Activated naive CD4-positive, alpha-beta T cell treated with anti-CD3 and anti-CD28 coated beads, Interleukin-2, amount 50 U/mL, for 24 hours (primary cell): ENCODE measurements around the gene BHLHE41.

Experiments
- H3K27ac Mint-ChIP-seq: one replicate; pipeline ENCODE4 v1.8.0; 2021; ENCODE audit warnings: mild to moderate bottlenecking, mixed read lengths
- H3K27me3 Mint-ChIP-seq: one replicate; pipeline ENCODE4 v1.8.0; 2021; ENCODE audit warnings: mixed read lengths
- H3K36me3 Mint-ChIP-seq: one replicate; pipeline ENCODE4 v1.8.0; 2021; ENCODE audit warnings: mixed read lengths
- H3K4me1 Mint-ChIP-seq: one replicate; pipeline ENCODE4 v1.8.0; 2021; ENCODE audit warnings: mixed read lengths
- H3K4me3 Mint-ChIP-seq: one replicate; pipeline ENCODE4 v1.8.0; 2021; ENCODE audit warnings: mild to moderate bottlenecking, mixed read lengths
- H3K9me3 Mint-ChIP-seq: one replicate; pipeline ENCODE4 v1.8.0; 2021; ENCODE audit warnings: mixed read lengths

Gene BHLHE41

DNA sequence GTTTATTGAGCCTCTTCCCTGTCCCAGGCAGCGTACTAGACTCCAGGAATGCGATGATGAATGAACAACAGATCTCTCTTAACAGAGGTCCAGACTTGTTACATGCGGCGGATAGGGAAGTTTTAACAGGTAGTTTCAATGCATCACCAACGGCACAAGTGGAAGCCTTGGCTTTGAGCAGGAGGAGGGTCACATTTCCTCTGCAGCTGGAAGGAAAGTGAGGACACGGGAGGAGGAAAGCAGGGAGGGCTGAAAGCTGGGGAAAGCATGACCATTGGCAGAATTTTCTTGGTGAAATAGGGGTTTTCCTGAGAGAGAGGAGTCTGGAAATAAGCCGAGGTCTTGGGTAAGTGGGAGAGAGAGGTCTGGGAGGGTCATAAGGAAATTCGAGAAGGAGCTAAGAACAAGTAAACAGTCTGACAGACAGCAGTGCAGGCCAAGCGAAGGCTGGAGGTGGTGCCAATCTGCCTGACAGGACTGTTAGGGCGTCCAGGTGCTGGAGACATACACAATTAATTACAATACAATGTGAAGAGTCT lies 15.4 kb downstream of the BHLHE41 start:
- Mint-ChIP-seq H3K4me3 (no peak overlapping the region), H3K4me1 (peaks cover 6% of the 10 kb centered on the region), H3K27ac (no peak overlapping the region), H3K9me3 (no peaks in the 10 kb centered on the region), H3K27me3 (peaks cover 8% of the 10 kb centered on the region), H3K36me3 (no peaks in the 10 kb centered on the region)

DNA sequence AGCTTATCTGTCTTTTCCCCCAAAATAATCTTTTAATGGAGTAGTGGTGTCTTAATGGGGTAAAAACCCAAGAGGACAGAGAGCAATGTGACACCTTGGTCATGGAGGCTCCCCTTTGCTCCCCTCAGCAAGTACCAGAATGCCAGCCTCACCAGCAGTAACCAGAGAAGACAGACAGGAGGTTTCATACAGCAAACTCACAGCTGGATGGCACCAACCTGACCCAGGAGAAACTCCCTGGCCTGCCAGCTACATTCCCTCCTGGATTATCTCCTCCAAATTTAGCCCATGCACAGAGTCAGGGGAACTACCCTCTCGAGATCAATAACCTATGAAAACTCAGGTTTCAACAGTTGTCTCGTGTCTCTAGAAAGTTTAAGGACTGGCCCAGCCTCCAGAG lies 15.9 kb downstream of the BHLHE41 start:
- no peaks in the 10 kb centered on the region for H3K9me3 Mint-ChIP-seq
- H3K4me1 Mint-ChIP-seq = peaks cover 6% of the 10 kb centered on the region
- peaks cover 8% of the 10 kb centered on the region for H3K27me3 Mint-ChIP-seq
- no peaks in the 10 kb centered on the region for H3K36me3 Mint-ChIP-seq
- no peak overlapping the region for H3K4me3 Mint-ChIP-seq
- no peak overlapping the region for H3K27ac Mint-ChIP-seq

DNA sequence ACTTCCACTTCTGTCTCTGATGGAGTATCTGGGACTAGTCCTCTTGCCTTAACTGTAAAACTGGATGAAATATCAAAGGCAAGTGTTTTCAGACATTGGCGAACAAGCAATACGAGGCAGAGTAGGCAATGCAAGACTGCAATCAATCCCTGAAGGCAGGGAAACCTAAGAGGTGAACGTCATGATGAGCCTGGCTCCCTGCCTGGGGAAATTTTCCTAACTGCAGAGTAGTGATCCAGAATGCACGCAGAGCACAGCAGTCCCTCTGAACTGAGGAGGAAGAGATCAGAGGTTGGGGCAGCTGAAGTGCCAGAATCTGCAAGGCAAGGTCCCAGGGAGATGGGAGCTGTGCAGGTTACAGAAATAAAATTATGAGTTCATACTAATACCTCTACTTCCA lies 18.5 kb downstream of the BHLHE41 start:
- Mint-ChIP-seq H3K27me3 (peaks cover 4% of the 10 kb centered on the region), H3K36me3 (no peaks in the 10 kb centered on the region), H3K9me3 (no peaks in the 10 kb centered on the region), H3K4me3 (no peak overlapping the region), H3K27ac (no peak overlapping the region), H3K4me1 (no peaks in the 10 kb centered on the region)

DNA sequence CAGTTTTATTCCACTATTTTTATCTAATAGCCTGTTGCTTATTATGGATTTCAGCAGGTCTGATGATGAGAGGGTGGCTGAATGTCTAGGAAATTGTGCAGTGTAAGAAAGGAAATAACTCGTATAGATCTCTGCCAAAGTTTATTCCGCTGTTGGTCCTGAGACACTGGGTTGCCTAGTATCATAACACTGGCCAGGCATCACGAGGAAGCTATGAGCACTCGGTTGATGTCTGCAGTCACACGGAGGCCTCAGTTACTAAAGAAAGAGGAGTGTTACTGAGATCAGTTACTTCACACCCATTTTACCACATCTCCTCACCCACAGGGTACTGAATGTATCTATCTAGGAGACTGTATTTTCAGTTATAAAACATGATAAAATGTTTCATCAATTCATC lies 21.9 kb downstream of the BHLHE41 start:
- H3K36me3 Mint-ChIP-seq = no peaks in the 10 kb centered on the region
- H3K4me1 Mint-ChIP-seq = no peaks in the 10 kb centered on the region
- H3K4me3 Mint-ChIP-seq = no peak overlapping the region
- H3K27ac Mint-ChIP-seq = no peak overlapping the region
- H3K27me3 Mint-ChIP-seq = peaks cover 10% of the 10 kb centered on the region
- no peaks in the 10 kb centered on the region for H3K9me3 Mint-ChIP-seq

DNA sequence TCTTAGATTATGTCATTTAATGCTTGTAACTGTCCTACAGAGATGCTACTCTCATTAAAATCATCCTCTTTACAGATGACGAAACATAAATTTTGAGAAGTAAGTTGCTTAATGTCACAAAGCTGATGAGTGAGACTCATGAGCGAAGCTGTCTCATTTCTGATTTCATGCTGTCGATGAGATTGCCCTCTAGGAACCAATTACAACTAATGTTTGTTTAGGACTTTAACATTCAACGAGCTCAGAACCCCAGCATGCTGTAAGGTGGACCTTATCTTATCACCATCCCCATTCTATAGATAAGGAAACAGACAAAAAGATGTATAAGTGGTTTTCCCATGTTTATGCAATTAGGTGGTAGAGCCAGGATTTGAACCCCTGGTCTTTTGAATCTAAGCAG lies 23.1 kb downstream of the BHLHE41 start:
- no peaks in the 10 kb centered on the region for H3K9me3 Mint-ChIP-seq
- no peaks in the 10 kb centered on the region for H3K36me3 Mint-ChIP-seq
- H3K27me3 Mint-ChIP-seq = peaks cover 10% of the 10 kb centered on the region
- H3K4me1 Mint-ChIP-seq = no peaks in the 10 kb centered on the region
- no peak overlapping the region for H3K27ac Mint-ChIP-seq
- no peak overlapping the region for H3K4me3 Mint-ChIP-seq

DNA sequence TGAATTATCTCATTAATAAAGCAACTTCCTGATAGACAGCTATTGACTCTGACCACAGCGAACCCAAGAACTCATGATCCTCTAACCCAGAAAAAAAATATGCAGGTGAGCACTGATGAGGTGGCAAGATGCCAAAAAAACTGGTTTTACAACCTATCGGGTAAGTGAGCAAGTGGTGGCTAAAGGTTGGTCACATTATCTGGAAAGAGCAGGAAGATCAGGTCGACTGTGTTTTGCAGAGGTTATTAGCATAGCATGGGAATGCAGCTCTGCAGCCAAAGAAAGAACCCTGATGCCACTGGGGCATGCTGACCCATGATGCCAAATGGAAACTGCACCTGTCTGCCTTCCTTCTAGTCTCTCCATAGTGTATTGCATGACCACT lies 23.5 kb downstream of the BHLHE41 start:
- Mint-ChIP-seq H3K4me3 (no peak overlapping the region), H3K36me3 (no peaks in the 10 kb centered on the region), H3K4me1 (no peaks in the 10 kb centered on the region), H3K9me3 (no peaks in the 10 kb centered on the region), H3K27me3 (peaks cover 10% of the 10 kb centered on the region), H3K27ac (no peak overlapping the region)

DNA sequence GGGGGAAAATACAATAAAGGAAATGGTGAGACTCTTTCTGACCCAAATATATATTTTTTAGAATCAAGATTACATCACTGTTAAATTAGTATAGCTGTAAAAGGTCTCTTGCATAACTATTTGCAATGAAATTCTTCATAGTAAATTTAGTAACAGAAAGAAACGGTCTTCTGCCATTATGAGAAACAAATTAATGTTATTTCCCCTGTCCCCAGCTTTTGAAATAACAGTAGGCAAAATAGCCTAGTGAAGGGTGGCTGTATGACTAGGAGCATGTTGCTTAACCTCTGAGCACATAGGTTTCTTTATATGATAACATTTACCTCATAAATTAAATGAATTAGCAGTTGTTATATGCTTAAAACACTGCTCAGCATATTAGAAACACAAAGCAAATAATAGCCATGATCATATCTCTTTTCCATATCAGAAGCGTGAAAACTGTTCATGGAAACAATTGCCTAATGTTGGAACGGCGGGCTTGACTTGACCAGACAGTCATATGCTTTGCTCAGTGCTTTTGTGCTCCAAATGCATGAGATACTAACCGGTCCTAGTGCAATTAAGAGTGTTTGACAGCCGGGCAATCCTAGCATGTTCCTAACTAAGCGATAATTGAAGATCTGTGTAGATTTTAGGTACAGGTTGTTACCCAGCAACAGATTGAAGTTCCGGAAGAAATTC lies 24.0 kb downstream of the BHLHE41 start:
- no peaks in the 10 kb centered on the region for H3K9me3 Mint-ChIP-seq
- peaks cover 8% of the 10 kb centered on the region for H3K27me3 Mint-ChIP-seq
- H3K4me1 Mint-ChIP-seq = no peaks in the 10 kb centered on the region
- no peak overlapping the region for H3K27ac Mint-ChIP-seq
- no peak overlapping the region for H3K4me3 Mint-ChIP-seq
- no peaks in the 10 kb centered on the region for H3K36me3 Mint-ChIP-seq

DNA sequence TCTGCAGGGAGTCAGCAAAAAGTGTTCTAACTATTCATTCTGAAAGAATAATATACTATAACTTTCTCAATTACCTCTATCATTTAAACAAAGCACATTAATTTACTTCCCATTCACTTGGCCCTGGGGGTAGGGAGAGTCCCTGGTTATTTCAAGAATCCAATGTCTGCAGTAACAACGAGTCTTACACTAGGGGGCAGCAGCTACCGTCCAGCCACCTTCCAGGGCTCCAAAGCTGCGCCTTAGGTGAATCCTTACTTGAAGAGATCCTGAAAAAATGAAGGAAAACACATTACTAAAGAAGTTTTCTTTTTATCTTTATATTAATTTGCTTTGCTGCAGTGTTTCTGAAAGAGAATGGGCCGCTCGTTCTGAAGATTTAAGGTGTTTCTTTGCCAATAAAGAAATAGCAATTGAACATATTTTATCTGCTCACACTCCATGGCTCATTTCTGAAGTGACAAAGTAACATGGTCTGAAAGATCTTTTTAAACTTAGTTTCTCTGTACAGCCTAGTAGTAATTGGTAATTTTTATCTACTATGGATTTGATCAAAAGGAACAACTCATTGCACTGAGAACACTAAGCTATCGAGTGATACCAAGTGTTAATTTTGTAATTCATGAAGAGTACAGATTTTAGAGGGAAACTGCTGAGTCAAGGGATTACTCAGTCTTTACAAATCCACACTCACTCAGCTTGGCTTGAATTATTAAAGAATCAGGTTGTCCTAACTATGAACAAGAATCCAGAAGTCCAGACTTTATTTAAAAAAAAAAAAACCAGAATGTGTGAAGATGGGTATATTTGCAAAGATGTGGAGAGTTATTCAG lies 27.6 kb downstream of the BHLHE41 start:
- no peaks in the 10 kb centered on the region for H3K9me3 Mint-ChIP-seq
- H3K27ac Mint-ChIP-seq = no peak overlapping the region
- no peaks in the 10 kb centered on the region for H3K36me3 Mint-ChIP-seq
- no peak overlapping the region for H3K4me3 Mint-ChIP-seq
- no peaks in the 10 kb centered on the region for H3K4me1 Mint-ChIP-seq
- H3K27me3 Mint-ChIP-seq = peaks cover 6% of the 10 kb centered on the region

DNA sequence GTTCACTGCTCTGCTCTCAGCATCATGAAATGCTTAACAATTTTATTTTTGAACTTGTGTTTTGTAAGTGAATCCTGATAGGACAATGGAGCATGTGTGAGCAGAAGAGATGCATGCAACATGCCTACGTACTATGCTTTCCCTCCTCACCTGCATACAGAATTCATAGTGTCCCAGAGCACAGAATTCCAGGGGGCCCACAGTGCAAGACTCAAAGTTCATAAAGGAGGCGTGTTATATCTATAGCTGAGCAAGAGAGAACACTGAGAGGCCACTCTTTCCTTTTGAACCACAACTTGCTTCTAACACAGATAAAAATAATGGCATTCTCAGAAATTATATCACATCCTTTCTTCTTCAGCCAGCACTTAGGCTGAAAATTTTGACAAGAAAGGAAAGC lies 28.8 kb downstream of the BHLHE41 start:
- no peaks in the 10 kb centered on the region for H3K36me3 Mint-ChIP-seq
- no peaks in the 10 kb centered on the region for H3K4me1 Mint-ChIP-seq
- H3K27me3 Mint-ChIP-seq = peaks cover 6% of the 10 kb centered on the region
- no peaks in the 10 kb centered on the region for H3K9me3 Mint-ChIP-seq
- H3K4me3 Mint-ChIP-seq = no peak overlapping the region
- no peak overlapping the region for H3K27ac Mint-ChIP-seq

DNA sequence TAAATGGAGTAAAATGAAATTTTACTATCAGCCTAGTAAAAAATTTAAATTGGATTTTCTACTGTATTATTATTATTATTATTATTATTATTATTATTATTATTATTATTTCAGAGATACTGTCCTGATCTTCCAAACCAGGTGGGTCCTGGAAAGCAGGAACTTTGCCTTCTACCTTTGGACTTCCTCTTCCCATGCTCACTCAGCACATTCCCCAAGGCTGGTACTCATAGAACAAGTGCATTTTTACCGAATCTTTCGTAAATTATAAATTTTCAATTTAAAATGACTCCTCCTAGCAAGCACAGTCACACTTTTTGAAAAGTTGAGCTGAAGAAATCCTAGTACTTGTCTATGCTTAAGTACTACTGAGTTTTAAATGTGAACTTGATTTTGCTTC lies 29.7 kb downstream of the BHLHE41 start:
- H3K36me3 Mint-ChIP-seq = no peaks in the 10 kb centered on the region
- no peak overlapping the region for H3K4me3 Mint-ChIP-seq
- H3K9me3 Mint-ChIP-seq = no peaks in the 10 kb centered on the region
- no peak overlapping the region for H3K27ac Mint-ChIP-seq
- no peaks in the 10 kb centered on the region for H3K4me1 Mint-ChIP-seq
- peaks cover 4% of the 10 kb centered on the region for H3K27me3 Mint-ChIP-seq

DNA sequence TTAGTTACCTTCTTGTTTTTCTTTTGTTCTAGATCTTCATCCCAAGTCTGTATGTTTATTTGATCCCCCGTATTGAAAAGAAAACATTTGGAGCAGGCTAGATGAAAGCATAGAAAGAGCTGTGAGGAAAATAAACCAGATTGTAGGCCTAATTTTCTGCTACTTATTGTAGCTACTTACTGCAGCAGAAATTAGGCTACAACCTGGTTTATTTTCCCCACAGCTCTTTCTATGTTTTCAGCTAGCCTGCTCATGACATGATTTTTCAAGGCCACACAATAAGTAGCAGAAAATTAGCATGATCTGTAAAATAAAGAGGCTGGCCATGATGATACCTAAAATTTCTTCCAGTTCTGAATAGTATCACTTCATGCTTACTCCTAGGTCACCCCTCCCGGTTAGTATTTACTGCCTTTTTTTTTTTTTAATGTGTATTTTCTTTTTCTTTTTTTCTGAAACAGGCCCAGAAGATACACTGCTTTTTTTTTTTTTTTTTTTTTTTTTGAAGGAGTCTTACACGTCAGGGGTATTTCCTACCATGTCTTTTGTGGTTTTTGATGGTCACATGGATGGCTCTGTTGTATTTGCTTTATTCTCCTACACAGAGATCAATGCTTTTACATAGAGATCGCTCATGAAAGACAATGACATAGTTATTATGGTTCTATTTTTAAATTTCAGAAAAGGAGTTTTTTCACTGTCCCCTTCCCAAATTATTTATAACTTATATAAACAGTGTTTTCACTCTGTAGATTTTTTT lies 32.3 kb downstream of the BHLHE41 start:
- Mint-ChIP-seq H3K4me3 (no peak overlapping the region), H3K4me1 (no peaks in the 10 kb centered on the region), H3K9me3 (no peaks in the 10 kb centered on the region), H3K36me3 (no peaks in the 10 kb centered on the region), H3K27ac (no peak overlapping the region), H3K27me3 (no peaks in the 10 kb centered on the region)

DNA sequence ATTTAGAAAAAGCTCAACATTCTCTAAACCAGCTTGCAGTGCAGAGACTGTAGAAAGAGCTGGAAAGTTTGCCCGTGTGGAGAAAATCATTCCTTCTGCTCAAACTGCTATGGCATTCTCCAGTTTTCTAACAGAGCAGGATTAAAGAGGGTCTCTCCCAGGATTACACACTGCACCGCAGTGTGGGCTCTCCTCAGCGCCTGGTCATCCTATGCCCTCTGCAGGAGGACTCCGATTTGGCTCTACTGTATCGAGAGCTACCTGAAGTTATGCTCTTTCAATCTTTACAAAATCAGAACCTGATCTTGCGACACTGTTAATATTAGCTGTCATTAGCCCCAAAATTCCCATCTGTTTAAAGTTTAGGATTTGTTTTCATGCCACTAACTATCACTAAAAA lies 33.0 kb downstream of the BHLHE41 start:
- H3K36me3 Mint-ChIP-seq = no peaks in the 10 kb centered on the region
- no peaks in the 10 kb centered on the region for H3K4me1 Mint-ChIP-seq
- no peaks in the 10 kb centered on the region for H3K9me3 Mint-ChIP-seq
- H3K27ac Mint-ChIP-seq = no peak overlapping the region
- no peaks in the 10 kb centered on the region for H3K27me3 Mint-ChIP-seq
- H3K4me3 Mint-ChIP-seq = no peak overlapping the region

DNA sequence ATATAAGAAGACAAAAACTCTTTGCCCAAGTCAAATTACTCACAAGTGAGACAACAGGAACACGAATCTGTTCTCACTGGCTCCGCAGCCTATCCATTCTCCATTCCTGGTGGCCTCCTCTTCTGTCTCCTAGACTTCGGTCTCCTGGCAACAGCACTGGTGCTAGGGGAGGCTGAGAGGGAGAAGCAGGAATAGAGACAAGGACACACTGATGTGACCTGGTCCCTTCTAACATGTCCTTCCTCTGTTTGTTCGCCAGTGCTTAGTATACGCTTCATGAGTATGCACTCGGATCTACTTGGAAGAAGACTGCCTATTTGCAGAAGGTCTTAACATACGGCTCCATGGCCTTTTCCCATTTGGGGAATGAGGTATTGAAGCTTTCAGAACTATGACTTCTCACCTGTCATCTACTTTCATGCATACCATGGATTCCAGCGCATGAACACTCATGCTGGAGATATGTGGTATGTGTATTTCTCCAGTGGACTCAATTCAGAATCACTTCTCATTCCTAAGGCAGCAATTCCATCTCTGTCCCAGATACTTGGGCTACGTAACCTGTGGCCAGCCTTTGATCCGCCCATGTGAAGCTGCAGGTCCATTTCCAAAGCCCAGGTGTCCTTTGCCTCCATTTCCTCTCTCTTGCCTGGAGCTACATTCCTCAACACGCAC lies 33.9 kb downstream of the BHLHE41 start:
- Mint-ChIP-seq H3K27ac (no peak overlapping the region), H3K36me3 (no peaks in the 10 kb centered on the region), H3K27me3 (no peaks in the 10 kb centered on the region), H3K4me1 (no peaks in the 10 kb centered on the region), H3K4me3 (no peak overlapping the region), H3K9me3 (no peaks in the 10 kb centered on the region)

DNA sequence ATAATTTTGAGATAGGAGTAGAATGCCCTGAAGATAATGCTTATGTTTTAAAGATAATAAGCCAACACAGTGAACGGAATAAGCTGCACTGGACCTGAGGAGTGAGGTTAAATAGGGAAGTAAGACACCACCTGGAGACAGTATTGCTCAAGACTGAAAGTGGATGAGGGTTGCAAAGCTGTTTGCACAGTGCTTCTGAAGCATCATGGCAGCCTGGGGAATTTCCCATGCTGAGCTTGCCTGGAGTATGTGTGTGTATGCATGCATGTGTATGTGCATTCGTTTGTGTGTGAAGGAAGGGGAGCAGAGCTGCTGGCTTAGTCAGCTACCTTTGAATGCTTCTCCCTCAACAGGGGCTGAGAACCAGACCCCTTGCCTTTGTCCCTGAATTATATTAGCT lies 35.8 kb downstream of the BHLHE41 start:
- Mint-ChIP-seq H3K9me3 (no peaks in the 10 kb centered on the region), H3K4me1 (no peaks in the 10 kb centered on the region), H3K27me3 (no peaks in the 10 kb centered on the region), H3K27ac (no peak overlapping the region), H3K36me3 (no peaks in the 10 kb centered on the region), H3K4me3 (no peak overlapping the region)

DNA sequence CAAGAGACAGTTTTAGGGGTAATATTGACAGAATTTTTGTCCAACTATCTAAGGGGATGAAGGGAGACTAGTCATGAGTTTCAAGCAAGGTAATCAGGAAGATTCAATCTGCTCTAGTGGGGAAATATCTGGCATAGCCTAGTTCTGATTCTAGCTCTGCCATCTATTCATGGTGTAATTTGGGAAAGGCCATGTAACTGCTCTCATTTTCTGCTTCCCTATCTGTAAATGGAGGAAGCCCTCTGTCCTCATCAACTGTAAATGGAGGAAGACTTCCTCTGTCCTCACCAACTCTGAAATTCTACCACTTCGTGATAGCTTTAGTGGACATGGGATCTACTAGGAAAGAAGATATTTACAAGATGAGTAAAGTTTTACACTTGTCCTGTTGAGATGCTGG lies 37.9 kb downstream of the BHLHE41 start:
- Mint-ChIP-seq H3K9me3 (peaks cover 4% of the 10 kb centered on the region), H3K36me3 (no peaks in the 10 kb centered on the region), H3K27ac (no peak overlapping the region), H3K4me3 (no peak overlapping the region), H3K4me1 (no peaks in the 10 kb centered on the region), H3K27me3 (no peaks in the 10 kb centered on the region)
